Mesothelial cell of epicardium (in vitro differentiated cells): ENCODE data around the gene VSIG10. TPM values are rescaled to one million over a fixed set of nuclear protein-coding genes. Genes with fewer than 3 reads are reported as not detected.

ENCODE experiments used
- DNase-seq, 2 experiments: peaks; one replicate each; pipeline ENCODE4 v3.0.0; 2021; ENCODE audit warnings: low spot score in 2 of 2; ENCODE audit not compliant: unreplicated experiment in 2 of 2
- H3K27ac Mint-ChIP-seq: 2 replicates; pipeline ENCODE4 v1.8.0; 2021; ENCODE audit warnings: mixed read lengths
- H3K27me3 Mint-ChIP-seq: 2 replicates; pipeline ENCODE4 v1.8.0; 2021; ENCODE audit warnings: low read depth, mixed read lengths
- H3K36me3 Mint-ChIP-seq: 2 replicates; pipeline ENCODE4 v1.8.0; 2021; ENCODE audit warnings: mixed read lengths
- H3K4me1 Mint-ChIP-seq: 2 replicates; pipeline ENCODE4 v1.8.0; 2021; ENCODE audit warnings: mixed read lengths
- H3K4me3 Mint-ChIP-seq: 2 replicates; pipeline ENCODE4 v1.8.0; 2021; ENCODE audit warnings: mild to moderate bottlenecking, moderate library complexity, mixed read lengths
- H3K9me3 Mint-ChIP-seq: 2 replicates; pipeline ENCODE4 v1.8.0; 2021; ENCODE audit warnings: mixed read lengths
- total RNA-seq: library from RNA; stranded (reverse); gene quantifications from 3 replicates; pipeline ENCODE4 v1.2.1, GENCODE V29; 2021
- TF ChIP-seq, protein P1 (sequence below): fragments of 200-600 bp; sonication (generic); IDR thresholded peaks from one replicate; pipeline ENCODE4 v1.5.0; 2021; ENCODE audit warnings: antibody characterized with exemption; ENCODE audit not compliant: unreplicated experiment

Gene VSIG10
- total RNA-seq, 1 donor from 2014 or later: 22.0 TPM

- no peak overlapping the region for H3K4me3 Mint-ChIP-seq
- peaks cover 12% of the 10 kb centered on the region for H3K4me1 Mint-ChIP-seq
- H3K36me3 Mint-ChIP-seq: no peaks in the 10 kb centered on the region
- TF ChIP-seq, protein P1, sequence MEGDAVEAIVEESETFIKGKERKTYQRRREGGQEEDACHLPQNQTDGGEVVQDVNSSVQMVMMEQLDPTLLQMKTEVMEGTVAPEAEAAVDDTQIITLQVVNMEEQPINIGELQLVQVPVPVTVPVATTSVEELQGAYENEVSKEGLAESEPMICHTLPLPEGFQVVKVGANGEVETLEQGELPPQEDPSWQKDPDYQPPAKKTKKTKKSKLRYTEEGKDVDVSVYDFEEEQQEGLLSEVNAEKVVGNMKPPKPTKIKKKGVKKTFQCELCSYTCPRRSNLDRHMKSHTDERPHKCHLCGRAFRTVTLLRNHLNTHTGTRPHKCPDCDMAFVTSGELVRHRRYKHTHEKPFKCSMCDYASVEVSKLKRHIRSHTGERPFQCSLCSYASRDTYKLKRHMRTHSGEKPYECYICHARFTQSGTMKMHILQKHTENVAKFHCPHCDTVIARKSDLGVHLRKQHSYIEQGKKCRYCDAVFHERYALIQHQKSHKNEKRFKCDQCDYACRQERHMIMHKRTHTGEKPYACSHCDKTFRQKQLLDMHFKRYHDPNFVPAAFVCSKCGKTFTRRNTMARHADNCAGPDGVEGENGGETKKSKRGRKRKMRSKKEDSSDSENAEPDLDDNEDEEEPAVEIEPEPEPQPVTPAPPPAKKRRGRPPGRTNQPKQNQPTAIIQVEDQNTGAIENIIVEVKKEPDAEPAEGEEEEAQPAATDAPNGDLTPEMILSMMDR: no peak
- H3K9me3 Mint-ChIP-seq: no peaks in the 10 kb centered on the region
- H3K27ac Mint-ChIP-seq: no peak overlapping the region
- DNase-seq: no peak
- H3K27me3 Mint-ChIP-seq: no peaks in the 10 kb centered on the region
Observed at GRCh38 chr12:118015306-118015705, 88.5 kb downstream of the VSIG10 start.

Other genes starting within 250 kb of the VSIG10 start
- 0.69 to 0.71 TPM (median 0.70 TPM) in 3 replicates for gene KSR2, start 135.0 kb downstream of the VSIG10 start, total RNA-seq
- 20.1 to 22.8 TPM (median 21.9 TPM) in 3 replicates for gene RFC5, start 87.3 kb downstream of the VSIG10 start, total RNA-seq
- 31.9 to 38.2 TPM (median 37.1 TPM) in 3 replicates for gene WSB2, start 42.8 kb downstream of the VSIG10 start, total RNA-seq
- 154 to 166 TPM (median 156 TPM) in 3 replicates for gene PEBP1, start 32.1 kb upstream of the VSIG10 start, total RNA-seq